Right cardiac atrium (tissue), 5 donors: Measurements from ENCODE around the gene RHOT2. TPM values are rescaled to one million over a fixed set of nuclear protein-coding genes. Genes with fewer than 3 reads are reported as not detected.

Experiments
- ATAC-seq, 2 donors: fragments of 200-7000 bp; cut with Tn5 transposase; one replicate each; pipeline versions ENCODE4 v1.8.0 to v1.9.1; 2020; ENCODE audit warnings: moderate library complexity in 2 of 2, mild to moderate bottlenecking in 1 of 2
- DNase-seq, 3 donors: peaks; one replicate each; pipeline ENCODE4 v3.0.0-alpha.2; 2020
- H3K27ac ChIP-seq: one replicate; pipeline ENCODE4 v1.5.1; 2013; ENCODE audit warnings: mild to moderate bottlenecking, low read length, control low read depth, moderate library complexity
- H3K27me3 ChIP-seq: one replicate; pipeline ENCODE4 v1.6.1; 2013; ENCODE audit not compliant: control insufficient read depth, insufficient read depth
- H3K4me1 ChIP-seq: one replicate; pipeline ENCODE4 v1.6.1; 2013; ENCODE audit warnings: low read length; ENCODE audit not compliant: control insufficient read depth, insufficient read depth
- H3K4me3 ChIP-seq: one replicate; pipeline ENCODE4 v1.5.1; 2013; ENCODE audit warnings: low read length, control low read depth
- H3K9me3 ChIP-seq: one replicate; pipeline ENCODE4 v1.6.1; 2013; ENCODE audit warnings: low read length; ENCODE audit not compliant: control insufficient read depth
- WGBS: extraction: QIAGEN DNeasy Blood & Tissue Kit; methylation state at CpG from one replicate; pipeline ENCODE4 v1.1.7; 2013; 5-methylcytosine and 5-hydroxymethylcytosine counted together
- intact Hi-C, 4 donors: fragments of 100-400 bp; cut with DNase I; formaldehyde crosslinking; loops; one replicate each; pipeline versions ENCODE4 v1.11.0 to v1.14.0; 2022 to 2023
- polyA plus RNA-seq: library from polyadenylated mRNA; stranded (reverse); fragments of 200-250 nt; gene quantifications from one replicate; pipeline ENCODE4 v1.2.3, GENCODE V29; 2013
- total RNA-seq, 4 donors: library from RNA; stranded (reverse); fragmentation: NEBNext Ultra II Directional; extraction: Animal tissue kit (Norgen Biotek cat#: 25700); gene quantifications; one replicate each; pipeline ENCODE4 v1.2.1, GENCODE V29; 2021
- donor health status: healthy with polysubstance abuse.
- donor health status: DM: no; HTN: yes; CAD: no.
- donor health status: DM: no; HTN: no; CAD: no.
- donor health status: DM: no; HTN: yes; CAD: no; lungs with severe emphysema.
- donor health status: DM: yes; HTN: yes; CAD: no.

RHOT2 gene
- total and polyA plus RNA-seq, 5 donors: 84.3 to 104 (median 92.1) TPM

- H3K4me3 ChIP-seq: peak overlapping the region; percentile 91
- no peaks in the 10 kb centered on the region for H3K27me3 ChIP-seq
- H3K4me1 ChIP-seq: peaks cover 3% of the 10 kb centered on the region
- no peak overlapping the region for H3K27ac ChIP-seq
- WGBS: 2% methylated on average over 74 of the region's 74 CpGs
- DNase-seq: peak in 1 of 3 donors; percentile 74
- intact Hi-C loops: loop anchor here in 2 of 4 donors (10.0 kb wide), 2 partner anchors 69 to 339 kb away; partner anchors contain the start of genes CHTF18 (in 1 of the 2) and RPUSD1 (in 1 of the 2)
- H3K9me3 ChIP-seq: no peaks in the 10 kb centered on the region
- ATAC-seq: no peak
Observed at GRCh38 chr16:715477-716199, 47.7 kb downstream of the RHOT2 start.

- peaks cover 3% of the 10 kb centered on the region for H3K4me1 ChIP-seq
Observed at GRCh38 chr16:716200-716568, 48.3 kb downstream of the RHOT2 start.

GRCh38 chr16:716768-717325, 48.9 kb downstream of the RHOT2 start:
- 87% methylated on average over 29 of the region's 29 CpGs for WGBS
- H3K9me3 ChIP-seq: no peaks in the 10 kb centered on the region
- H3K27me3 ChIP-seq: no peaks in the 10 kb centered on the region
- DNase-seq (no peak), ATAC-seq (no peak)
- H3K4me3 ChIP-seq: no peak overlapping the region
- H3K27ac ChIP-seq: no peak overlapping the region
- intact Hi-C loops: loop anchor here in 2 of 4 donors (10.0 kb wide), 2 partner anchors 68 to 338 kb away; partner anchors contain the start of genes CHTF18 (in 1 of the 2) and RPUSD1 (in 1 of the 2)
- H3K4me1 ChIP-seq: peaks cover 3% of the 10 kb centered on the region

More at GRCh38 chr16:716200-716568, 48.3 kb downstream of the RHOT2 start:
- Histone ChIP-seq H3K9me3 (no peaks in the 10 kb centered on the region), H3K4me3 (peak overlapping the region; percentile 91), H3K27ac (no peak overlapping the region), H3K27me3 (no peaks in the 10 kb centered on the region)
- intact Hi-C loops: loop anchor here in 2 of 4 donors (10.0 kb wide), 2 partner anchors 69 to 339 kb away; partner anchors contain the start of genes CHTF18 (in 1 of the 2) and RPUSD1 (in 1 of the 2)
- ATAC-seq: no peak
- DNase-seq: peak; percentile 53 to 82 (median 78)
- 26% methylated on average over 12 of the region's 12 CpGs for WGBS

GRCh38 chr16:717450-718245, 49.7 kb downstream of the RHOT2 start:
- Histone ChIP-seq H3K27ac (no peak overlapping the region), H3K9me3 (no peaks in the 10 kb centered on the region), H3K4me3 (no peak overlapping the region), H3K4me1 (peaks cover 5% of the 10 kb centered on the region), H3K27me3 (no peaks in the 10 kb centered on the region)
- DNase-seq: no peak
- intact Hi-C loops: loop anchor here in 2 of 4 donors (10.0 kb wide), 2 partner anchors 67 to 337 kb away; partner anchors contain the start of genes CHTF18 (in 1 of the 2) and RPUSD1 (in 1 of the 2)
- no peak for ATAC-seq
- WGBS: 81% methylated on average over 32 of the region's 32 CpGs

GRCh38 chr16:718389-718788, 50.5 kb downstream of the RHOT2 start:
- intact Hi-C loops: loop anchor here in 2 of 4 donors (10.0 kb wide), 2 partner anchors 66 to 336 kb away; partner anchors contain the start of genes CHTF18 (in 1 of the 2) and RPUSD1 (in 1 of the 2)
- H3K4me3 ChIP-seq: no peak overlapping the region
- ATAC-seq: no peak
- DNase-seq: no peak
- 91% methylated on average over 9 of the region's 9 CpGs for WGBS
- H3K27ac ChIP-seq: no peak overlapping the region
- H3K27me3 ChIP-seq: no peaks in the 10 kb centered on the region
- H3K9me3 ChIP-seq: no peaks in the 10 kb centered on the region
- peaks cover 5% of the 10 kb centered on the region for H3K4me1 ChIP-seq

GRCh38 chr16:718922-719321, 51.0 kb downstream of the RHOT2 start:
- no peak overlapping the region for H3K27ac ChIP-seq
- peaks cover 5% of the 10 kb centered on the region for H3K4me1 ChIP-seq
- no peak for ATAC-seq
- no peak overlapping the region for H3K4me3 ChIP-seq
- 82% methylated on average over 6 of the region's 6 CpGs for WGBS
- intact Hi-C loops: loop anchor here in 2 of 4 donors (10.0 kb wide), 2 partner anchors 66 to 336 kb away; partner anchors contain the start of genes CHTF18 (in 1 of the 2) and RPUSD1 (in 1 of the 2)
- no peak for DNase-seq
- no peaks in the 10 kb centered on the region for H3K27me3 ChIP-seq
- H3K9me3 ChIP-seq: no peaks in the 10 kb centered on the region

GRCh38 chr16:719815-720446, 52.0 kb downstream of the RHOT2 start:
- 11% methylated on average over 16 of the region's 16 CpGs for WGBS
- H3K27ac ChIP-seq: peak overlapping the region; percentile 68
- H3K9me3 ChIP-seq: no peaks in the 10 kb centered on the region
- intact Hi-C loops: loop anchor here in 2 of 4 donors (10.0 kb wide), 2 partner anchors 65 to 335 kb away; partner anchors contain the start of genes CHTF18 (in 1 of the 2) and RPUSD1 (in 1 of the 2)
- DNase-seq (no peak), ATAC-seq (no peak)
- H3K4me1 ChIP-seq: peaks cover 5% of the 10 kb centered on the region
- no peaks in the 10 kb centered on the region for H3K27me3 ChIP-seq
- H3K4me3 ChIP-seq: peak overlapping the region; percentile 57

GRCh38 chr16:720447-720989, 52.6 kb downstream of the RHOT2 start:
- H3K4me1 ChIP-seq: peaks cover 5% of the 10 kb centered on the region
- intact Hi-C loops: no loop called here
- H3K27ac ChIP-seq: peak overlapping the region; percentile 68
- peak overlapping the region; percentile 57 for H3K4me3 ChIP-seq
- WGBS: under 1% methylated on average over 38 of the region's 38 CpGs
- DNase-seq (peak in 1 of 3 donors; percentile 53), ATAC-seq (peak; percentile 47 to 61)
- no peaks in the 10 kb centered on the region for H3K27me3 ChIP-seq
- H3K9me3 ChIP-seq: no peaks in the 10 kb centered on the region

- H3K27me3 ChIP-seq: no peaks in the 10 kb centered on the region
- H3K9me3 ChIP-seq: no peaks in the 10 kb centered on the region
- DNase-seq: peak; percentile 81 to 92 (median 92)
- peaks cover 5% of the 10 kb centered on the region for H3K4me1 ChIP-seq
- 5% methylated on average over 106 of the region's 106 CpGs for WGBS
- peak within 1 kb of the TSS; percentile 57 for H3K4me3 ChIP-seq
- H3K27ac ChIP-seq: peak within 1 kb of the TSS; percentile 73
- ATAC-seq: peak; percentile 81 to 82
- intact Hi-C loops: no loop called here
Observed at GRCh38 chr16:720990-721764, 53.2 kb downstream of the RHOT2 start, which contains the start of gene ANTKMT. Gene ANTKMT (plus strand): TSS chr16:721146. CDS start chr16:721275, 129 bp downstream.
